OCI-M1 (cell line): ENCODE data around the gene ACTR10.

Experiments
- DNase-seq: peaks from one replicate; lab custom pipeline; 2025; lab: John Stamatoyannopoulos, UW

ACTR10 gene

DNA sequence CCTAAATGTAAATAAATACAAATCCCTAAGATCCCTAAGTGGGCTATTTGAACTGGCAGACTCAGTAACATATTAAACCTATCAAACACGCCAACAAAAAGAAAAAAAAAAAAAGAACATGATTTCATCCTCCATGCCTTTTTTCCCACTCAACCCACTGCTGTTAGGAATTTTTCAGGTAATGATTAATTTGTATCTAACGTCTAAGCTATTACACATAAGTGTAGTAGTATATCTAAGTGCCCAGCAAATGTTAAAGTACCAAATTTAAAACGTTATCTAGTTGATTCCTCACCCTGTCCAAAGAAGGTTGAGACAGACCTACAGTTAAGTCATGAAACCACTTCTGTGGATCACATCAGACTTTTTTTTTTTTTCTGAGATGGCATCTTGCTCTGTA, 82.0 kb downstream of the ACTR10 start:
- no peak for DNase-seq

GRCh38 chr14:58282925-58283593, 83.1 kb downstream of the ACTR10 start:
- DNase-seq: no peak

GRCh38 chr14:58283730-58284129, 83.8 kb downstream of the ACTR10 start:
- DNase-seq: no peak

DNA sequence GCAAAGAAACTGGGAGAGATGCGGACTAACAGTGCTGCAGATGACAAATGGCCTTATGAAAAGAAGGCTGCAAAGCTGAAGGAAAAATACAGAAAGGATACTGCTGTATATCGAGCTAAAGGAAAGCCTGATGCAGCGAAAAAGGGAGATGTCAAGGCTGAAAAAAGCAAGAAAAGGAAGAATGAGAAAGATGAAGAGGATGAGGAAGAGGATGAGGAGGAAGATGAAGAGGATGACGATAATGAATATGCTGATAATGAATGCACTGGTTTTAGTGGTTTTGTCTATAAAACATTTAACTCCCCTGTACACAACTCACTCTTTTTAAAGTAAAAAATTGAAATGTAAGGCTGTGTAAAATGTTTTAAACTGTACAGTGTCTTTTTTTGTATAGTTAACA, 85.2 kb downstream of the ACTR10 start:
- DNase-seq: no peak
